Uterus (tissue), 4 donors: ENCODE data around the gene GCNT4. TPM values are rescaled to one million over a fixed set of nuclear protein-coding genes. Genes with fewer than 3 reads are reported as not detected.

Experiments
- DNase-seq, 2 donors: peaks; one replicate each; pipeline ENCODE4 v3.0.0-alpha.2; 2019 to 2020
- H3K27ac ChIP-seq, 2 donors: fragments of 200-600 bp; sonication (generic); 1 replicate in 1 of 2; 2 replicates in 1 of 2; pipeline ENCODE4 v1.5.1; 2016 to 2018
- H3K27me3 ChIP-seq, 2 donors: fragments of 200-600 bp; sonication (generic); one replicate each; pipeline ENCODE4 v1.5.1; 2018 to 2019; ENCODE audit warnings: control low read depth in 1 of 2
- H3K36me3 ChIP-seq, 2 donors: fragments of 200-600 bp; sonication (generic); one replicate each; pipeline ENCODE4 v1.5.1; 2019; ENCODE audit warnings: control low read depth in 1 of 2
- H3K4me1 ChIP-seq, 2 donors: fragments of 200-600 bp; sonication (generic); one replicate each; pipeline ENCODE4 v1.5.1; 2018 to 2019; ENCODE audit warnings: control low read depth in 1 of 2
- H3K4me3 ChIP-seq, 2 donors: fragments of 200-600 bp; sonication (generic); 1 replicate in 1 of 2; 2 replicates in 1 of 2; pipeline ENCODE4 v1.5.1; 2018 to 2019; ENCODE audit warnings: mild to moderate bottlenecking in 1 of 2
- H3K9me3 ChIP-seq, 2 donors: fragments of 200-600 bp; sonication (generic); one replicate each; pipeline ENCODE4 v1.5.1; 2019; ENCODE audit warnings: control low read depth in 1 of 2
- CTCF ChIP-seq, 4 experiments: fragments of 200-600 bp in 2 of 4; fragments of 450-650 bp in 2 of 4; sonication (generic) in 2 of 4; IDR thresholded peaks; one replicate each; pipeline ENCODE4 v1.5.1; 2016 to 2019; ENCODE audit warnings: antibody characterized with exemption in 4 of 4, mild to moderate bottlenecking in 2 of 4, moderate library complexity in 1 of 4
- POLR2A ChIP-seq, 2 donors: fragments of 450-650 bp; IDR thresholded peaks; one replicate each; pipeline ENCODE4 v1.6.1; 2016; ENCODE audit warnings: antibody characterized with exemption in 2 of 2, mild to moderate bottlenecking in 1 of 2, moderate library complexity in 1 of 2
- intact Hi-C: fragments of 100-400 bp; cut with DNase I; formaldehyde crosslinking; loops from one replicate; pipeline ENCODE4 v1.15.1; 2023; ENCODE audit warnings: low total_unique reads
- total RNA-seq, 4 donors: library from RNA; depleted of rRNA in 3 of 4; stranded (reverse); fragments of >200 nt in 3 of 4; gene quantifications; one replicate each; pipeline versions ENCODE4 v1.1.0 to v1.2.4, GENCODE V29; 2014 to 2023
- donor health status: DM: yes; HTN: yes; CAD: no.

Gene GCNT4
- total RNA-seq, 4 donors from 2014 or later: 0.88 to 4.0 (median 2.3) TPM

GRCh38 chr5:75023368-75024159, 28.8 kb downstream of the GCNT4 start:
- TF ChIP-seq POLR2A (IDR thresholded peaks at IDR 0.05) (no peak), CTCF (IDR thresholded peaks at IDR 0.05) (no peak)
- intact Hi-C loops: no loop called here
- no peak for DNase-seq
- no peaks in the 10 kb centered on the region for H3K9me3 ChIP-seq
- H3K4me1 ChIP-seq: no peaks in the 10 kb centered on the region
- H3K27me3 ChIP-seq: no peaks in the 10 kb centered on the region
- no peak overlapping the region for H3K4me3 ChIP-seq
- no peak overlapping the region for H3K27ac ChIP-seq
- H3K36me3 ChIP-seq: no peaks in the 10 kb centered on the region

GRCh38 chr5:75021800-75022199, 30.6 kb downstream of the GCNT4 start:
- TF ChIP-seq CTCF (IDR thresholded peaks at IDR 0.05): no peak
- no peak for TF ChIP-seq POLR2A (IDR thresholded peaks at IDR 0.05)
- intact Hi-C loops: no loop called here
- H3K36me3 ChIP-seq: no peaks in the 10 kb centered on the region
- H3K9me3 ChIP-seq: no peaks in the 10 kb centered on the region
- H3K27me3 ChIP-seq: no peaks in the 10 kb centered on the region
- DNase-seq: no peak
- no peaks in the 10 kb centered on the region for H3K4me1 ChIP-seq
- H3K27ac ChIP-seq: no peak overlapping the region
- no peak overlapping the region for H3K4me3 ChIP-seq

- TF ChIP-seq CTCF (IDR thresholded peaks at IDR 0.05): no peak
- TF ChIP-seq POLR2A (IDR thresholded peaks at IDR 0.05): no peak
- Histone ChIP-seq H3K4me1 (no peaks in the 10 kb centered on the region), H3K4me3 (no peak overlapping the region), H3K36me3 (no peaks in the 10 kb centered on the region), H3K9me3 (no peaks in the 10 kb centered on the region), H3K27me3 (no peaks in the 10 kb centered on the region), H3K27ac (no peak overlapping the region)
- intact Hi-C loops: no loop called here
- DNase-seq: no peak
Measured at GRCh38 chr5:75021219-75021618, 31.1 kb downstream of the GCNT4 start.

- DNase-seq: no peak
- Histone ChIP-seq H3K36me3 (no peaks in the 10 kb centered on the region), H3K27ac (no peak overlapping the region), H3K27me3 (no peaks in the 10 kb centered on the region), H3K9me3 (no peaks in the 10 kb centered on the region), H3K4me3 (no peak overlapping the region), H3K4me1 (no peaks in the 10 kb centered on the region)
- TF ChIP-seq POLR2A (IDR thresholded peaks at IDR 0.05): no peak
- no peak for TF ChIP-seq CTCF (IDR thresholded peaks at IDR 0.05)
- intact Hi-C loops: no loop called here
Measured at GRCh38 chr5:75020016-75020656, 32.2 kb downstream of the GCNT4 start.
